Adrenal gland (tissue), 12 donors: ENCODE data around the gene MLN. TPM values are rescaled to one million over a fixed set of nuclear protein-coding genes. Genes with fewer than 3 reads are reported as not detected.

Source experiments
- DNase-seq, 7 donors: peaks; one replicate each; pipeline ENCODE4 v3.0.0-alpha.2; 2019 to 2020
- H3K27ac ChIP-seq, 5 donors: fragments of 200-600 bp; sonication (generic) in 4 of 5; 1 replicate in 3 of 5; 2 replicates in 2 of 5; pipeline versions ENCODE4 v1.5.1 to v1.8.0; 2016 to 2020; ENCODE audit warnings: mild to moderate bottlenecking in 1 of 5
- H3K27me3 ChIP-seq: fragments of 200-600 bp; 2 replicates; pipeline ENCODE4 v1.8.0; 2021
- H3K36me3 ChIP-seq, 2 donors: fragments of 200-600 bp; replicated peaks in 1 of 2; 1 replicate in 1 of 2; 2 replicates in 1 of 2; pipeline versions ENCODE4 v1.5.1 to v1.8.0; 2018 to 2022
- H3K4me1 ChIP-seq, 2 donors: fragments of 200-600 bp; replicated peaks in 1 of 2; 1 replicate in 1 of 2; 2 replicates in 1 of 2; pipeline versions ENCODE4 v1.5.1 to v1.8.0; 2018 to 2021
- H3K4me3 ChIP-seq, 4 donors: fragments of 200-600 bp; sonication (generic) in 3 of 4; one replicate each; pipeline ENCODE4 v1.5.1; 2016 to 2018
- H3K9me3 ChIP-seq, 3 donors: fragments of 200-600 bp; sonication (generic) in 1 of 3; replicated peaks in 1 of 3; 1 replicate in 2 of 3; 2 replicates in 1 of 3; pipeline versions ENCODE4 v1.5.1 to v1.8.0; 2016 to 2021
- POLR2A ChIP-seq, 2 donors: fragments of 450-650 bp; IDR thresholded peaks; one replicate each; pipeline ENCODE4 v1.6.1; 2017; ENCODE audit warnings: antibody characterized with exemption in 2 of 2, mild to moderate bottlenecking in 2 of 2, moderate library complexity in 1 of 2
- WGBS, 4 donors: extraction: QIAGEN DNeasy Blood & Tissue Kit in 2 of 4; methylation state at CpG; one replicate each; pipeline versions ENCODE4 v1.1.5 to v1.1.7; 2013 to 2017; 5-methylcytosine and 5-hydroxymethylcytosine counted together
- intact Hi-C, 2 donors: fragments of 100-400 bp; cut with DNase I; formaldehyde crosslinking; loops; one replicate each; pipeline versions ENCODE4 v1.14.1 to v1.15.0; 2022 to 2023
- polyA plus RNA-seq, 3 donors: library from polyadenylated mRNA; stranded (reverse); fragments of 200-250 nt in 2 of 3; fragments of 350-450 nt in 1 of 3; fragmentation: Illumina TruSeq in 1 of 3; extraction: RNeasy Lipid Tissue Mini Kit (QIAGEN cat#74804) in 1 of 3; gene quantifications; one replicate each; pipeline ENCODE4 v1.2.3, GENCODE V29; 2013 to 2014
- total RNA-seq, 9 donors: library from RNA; depleted of rRNA in 4 of 9; stranded (reverse); fragments of >200 nt in 4 of 9; fragments of 120-200 nt in 1 of 9; fragmentation: NEBNext Ultra II Directional in 1 of 9; extraction: Animal tissue kit (Norgen Biotek cat#: 25700) in 1 of 9; gene quantifications; one replicate each; pipeline versions ENCODE4 v1.1.0 to v1.2.4, GENCODE V29; 2013 to 2023
- TF ChIP-seq, protein P1 (sequence below), 6 experiments: fragments of 450-650 bp in 4 of 6; fragments of 200-600 bp in 2 of 6; sonication (generic) in 1 of 6; IDR thresholded peaks; 1 replicate in 5 of 6; 2 replicates in 1 of 6; pipeline versions ENCODE4 v1.5.1 to v1.8.0; 2016 to 2021; ENCODE audit warnings: antibody characterized with exemption in 6 of 6, mild to moderate bottlenecking in 2 of 6, moderate library complexity in 1 of 6
- donor health status: healthy with polysubstance abuse.
- donor health status: Bipolar disorder and iron deficiency.
- donor health status: DM: yes; HTN: yes; CAD: no.
- donor health status: DM: no; HTN: no; CAD: no.
- donor health status: DM: no; HTN: no; CAD: no.
- donor health status: DM: yes; HTN: yes; CAD: no.

Gene MLN
- total and polyA plus RNA-seq, 12 donors = not detected

DNA sequence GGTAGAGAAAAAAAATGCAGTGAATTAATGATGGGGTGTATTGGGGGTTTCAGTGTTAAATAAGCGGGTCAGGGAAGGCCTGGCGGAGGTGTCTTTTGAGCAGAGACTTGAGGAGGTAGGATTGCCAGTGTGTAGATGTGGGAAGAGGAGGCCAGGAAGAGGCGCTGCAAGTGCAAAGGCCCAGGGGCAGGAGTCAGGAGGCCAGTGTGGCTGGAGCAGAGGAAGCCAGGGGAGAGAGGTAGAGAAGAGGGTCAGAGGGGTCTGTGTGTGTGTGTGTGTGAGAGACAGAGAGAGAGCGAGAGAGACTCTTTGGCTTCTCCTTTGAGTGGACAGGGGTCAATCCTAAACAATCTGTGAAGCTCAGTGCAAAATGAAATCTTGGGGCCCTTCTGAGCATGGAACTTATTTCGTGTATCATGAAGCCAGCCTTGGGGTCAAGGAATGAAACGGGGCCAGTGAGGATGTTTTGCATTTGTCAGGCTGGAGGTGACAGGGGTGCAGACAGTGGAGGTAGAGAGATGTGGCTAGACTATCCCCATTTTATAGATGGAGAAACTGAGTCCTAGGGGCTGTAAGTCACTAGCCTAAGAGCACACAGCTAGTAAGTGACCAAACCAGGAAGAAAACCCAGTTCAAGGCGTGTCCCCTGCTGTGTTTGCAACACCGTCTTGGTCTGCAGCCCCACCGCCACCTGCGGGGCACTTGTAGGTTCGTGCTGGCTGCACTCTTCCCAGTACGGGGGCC lies 47.4 kb downstream of the MLN start:
- 78 to 87% (median 81%) methylated on average over 8 to 12 of the region's 12 CpGs for WGBS, 4 donors
- H3K4me1 ChIP-seq = peaks cover 0 to 1% of the 10 kb centered on the region in 2 donors
- no peak overlapping the region for H3K27ac ChIP-seq
- DNase-seq = no peak
- H3K27me3 ChIP-seq = no peaks in the 10 kb centered on the region
- H3K4me3 ChIP-seq = no peak overlapping the region
- no peaks in the 10 kb centered on the region for H3K36me3 ChIP-seq
- intact Hi-C loops = no loop called here
- H3K9me3 ChIP-seq = no peaks in the 10 kb centered on the region
- TF ChIP-seq, protein P1, sequence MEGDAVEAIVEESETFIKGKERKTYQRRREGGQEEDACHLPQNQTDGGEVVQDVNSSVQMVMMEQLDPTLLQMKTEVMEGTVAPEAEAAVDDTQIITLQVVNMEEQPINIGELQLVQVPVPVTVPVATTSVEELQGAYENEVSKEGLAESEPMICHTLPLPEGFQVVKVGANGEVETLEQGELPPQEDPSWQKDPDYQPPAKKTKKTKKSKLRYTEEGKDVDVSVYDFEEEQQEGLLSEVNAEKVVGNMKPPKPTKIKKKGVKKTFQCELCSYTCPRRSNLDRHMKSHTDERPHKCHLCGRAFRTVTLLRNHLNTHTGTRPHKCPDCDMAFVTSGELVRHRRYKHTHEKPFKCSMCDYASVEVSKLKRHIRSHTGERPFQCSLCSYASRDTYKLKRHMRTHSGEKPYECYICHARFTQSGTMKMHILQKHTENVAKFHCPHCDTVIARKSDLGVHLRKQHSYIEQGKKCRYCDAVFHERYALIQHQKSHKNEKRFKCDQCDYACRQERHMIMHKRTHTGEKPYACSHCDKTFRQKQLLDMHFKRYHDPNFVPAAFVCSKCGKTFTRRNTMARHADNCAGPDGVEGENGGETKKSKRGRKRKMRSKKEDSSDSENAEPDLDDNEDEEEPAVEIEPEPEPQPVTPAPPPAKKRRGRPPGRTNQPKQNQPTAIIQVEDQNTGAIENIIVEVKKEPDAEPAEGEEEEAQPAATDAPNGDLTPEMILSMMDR (IDR thresholded peaks at IDR 0.05) = no peak
- TF ChIP-seq POLR2A (IDR thresholded peaks at IDR 0.05) = no peak

GRCh38 chr6:33755070-33755869 lies 48.5 kb downstream of the MLN start:
- Histone ChIP-seq H3K27ac (no peak overlapping the region), H3K4me3 (no peak overlapping the region), H3K27me3 (no peaks in the 10 kb centered on the region), H3K4me1 (no peaks in the 10 kb centered on the region), H3K36me3 (no peaks in the 10 kb centered on the region), H3K9me3 (no peaks in the 10 kb centered on the region)
- WGBS, 4 donors = 80 to 87% (median 83%) methylated on average over 13 of the region's 13 CpGs
- intact Hi-C loops = no loop called here
- DNase-seq = no peak
- TF ChIP-seq, protein P1 (IDR thresholded peaks at IDR 0.05) = no peak
- TF ChIP-seq POLR2A (IDR thresholded peaks at IDR 0.05) = no peak

DNA sequence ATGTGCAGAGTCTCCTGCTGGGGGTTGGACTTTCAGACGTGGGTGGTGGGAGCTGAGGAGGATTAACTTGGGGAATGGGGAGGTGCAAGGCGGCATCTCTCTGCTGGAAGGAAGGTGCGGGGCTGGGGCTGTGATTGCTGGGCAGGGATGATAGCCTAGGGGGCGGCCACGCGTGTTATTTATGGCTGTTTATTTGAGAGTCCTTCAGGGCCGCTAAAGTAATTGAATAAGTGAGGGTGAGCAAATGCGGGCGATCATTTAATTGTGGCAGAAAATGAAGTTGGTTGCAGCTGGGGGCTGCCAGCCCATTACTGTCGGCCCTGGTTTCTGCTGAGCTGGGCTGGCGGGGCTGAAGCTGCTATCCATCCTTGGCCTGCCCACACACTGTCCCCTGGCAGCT lies 49.6 kb downstream of the MLN start:
- no peaks in the 10 kb centered on the region for H3K36me3 ChIP-seq
- DNase-seq = no peak
- H3K4me3 ChIP-seq = no peak overlapping the region
- 73 to 83% (median 77%) methylated on average over 10 to 11 of the region's 11 CpGs for WGBS, 4 donors
- H3K27ac ChIP-seq = no peak overlapping the region
- H3K27me3 ChIP-seq = no peaks in the 10 kb centered on the region
- no peaks in the 10 kb centered on the region for H3K9me3 ChIP-seq
- intact Hi-C loops = no loop called here
- H3K4me1 ChIP-seq = no peaks in the 10 kb centered on the region
- no peak for TF ChIP-seq POLR2A (IDR thresholded peaks at IDR 0.05)
- TF ChIP-seq, protein P1 (IDR thresholded peaks at IDR 0.05) = no peak

DNA sequence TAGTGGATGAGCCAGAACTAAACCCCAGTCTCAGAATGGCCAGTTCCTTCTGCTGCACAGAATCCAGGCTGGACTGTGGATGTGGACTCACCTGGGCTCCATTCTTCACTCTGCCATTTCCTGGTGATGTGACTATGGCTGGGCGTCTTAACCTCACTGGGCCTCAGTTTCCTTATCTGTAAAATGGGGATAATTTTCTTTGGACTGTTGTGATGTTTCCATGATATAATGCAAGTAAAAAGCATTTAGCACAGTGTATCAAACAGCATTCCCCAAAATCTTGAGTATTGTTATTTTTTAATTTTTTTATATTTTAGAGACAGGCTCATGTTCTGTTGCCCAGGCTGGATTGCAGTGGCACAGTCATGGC lies 51.2 kb downstream of the MLN start:
- Histone ChIP-seq H3K27ac (no peak overlapping the region), H3K36me3 (no peaks in the 10 kb centered on the region), H3K27me3 (no peaks in the 10 kb centered on the region), H3K4me3 (no peak overlapping the region), H3K9me3 (no peaks in the 10 kb centered on the region), H3K4me1 (no peaks in the 10 kb centered on the region)
- TF ChIP-seq POLR2A (IDR thresholded peaks at IDR 0.05) = no peak
- intact Hi-C loops = no loop called here
- DNase-seq = no peak
- 91 to 100% (median 100%) methylated on average over 1 of the region's 1 CpG for WGBS, 4 donors
